ENCODE measurements around the gene ADAM33.

Gene ADAM33

DNA sequence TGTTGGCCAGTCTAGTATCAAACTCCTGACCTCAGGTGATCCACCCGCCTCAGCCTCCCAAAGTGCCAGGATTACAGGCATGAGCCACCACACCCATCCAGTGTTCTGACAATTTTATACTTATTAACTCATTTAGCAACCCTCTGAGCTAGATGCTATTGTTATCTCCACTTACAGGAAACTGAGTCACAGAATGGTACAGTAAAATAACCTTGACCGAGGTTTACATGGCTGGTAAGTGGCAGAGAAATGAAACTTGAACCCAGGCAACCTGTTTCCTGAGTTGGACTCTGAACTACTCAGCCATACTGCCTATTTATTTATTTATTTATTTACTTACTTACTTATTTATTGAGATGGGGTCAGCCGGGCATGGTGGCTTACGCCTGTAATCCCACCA lies 37.2 kb upstream of the ADAM33 start:
- no peak for TF ChIP-seq GATA1 (IDR thresholded peaks at IDR 0.05; ENCODE audit: low read depth, low read length)
- no peak for TF ChIP-seq POLR2A (IDR thresholded peaks at IDR 0.05; ENCODE audit: low read length)
- DNase-seq, result no peak

GRCh38 chr20:3716195-3716834 lies 34.5 kb upstream of the ADAM33 start:
- peak; percentile 58 to 59 for DNase-seq
- TF ChIP-seq GATA1 (IDR thresholded peaks at IDR 0.05; ENCODE audit: low read depth, low read length) (no peak), POLR2A (IDR thresholded peaks at IDR 0.05; ENCODE audit: low read length) (no peak)

- TF ChIP-seq POLR2A (IDR thresholded peaks at IDR 0.05; ENCODE audit: low read length), result no peak
- TF ChIP-seq GATA1 (IDR thresholded peaks at IDR 0.05; ENCODE audit: low read depth, low read length), result no peak
- no peak for DNase-seq
Measured at GRCh38 chr20:3714092-3714491, 32.3 kb upstream of the ADAM33 start.

DNA sequence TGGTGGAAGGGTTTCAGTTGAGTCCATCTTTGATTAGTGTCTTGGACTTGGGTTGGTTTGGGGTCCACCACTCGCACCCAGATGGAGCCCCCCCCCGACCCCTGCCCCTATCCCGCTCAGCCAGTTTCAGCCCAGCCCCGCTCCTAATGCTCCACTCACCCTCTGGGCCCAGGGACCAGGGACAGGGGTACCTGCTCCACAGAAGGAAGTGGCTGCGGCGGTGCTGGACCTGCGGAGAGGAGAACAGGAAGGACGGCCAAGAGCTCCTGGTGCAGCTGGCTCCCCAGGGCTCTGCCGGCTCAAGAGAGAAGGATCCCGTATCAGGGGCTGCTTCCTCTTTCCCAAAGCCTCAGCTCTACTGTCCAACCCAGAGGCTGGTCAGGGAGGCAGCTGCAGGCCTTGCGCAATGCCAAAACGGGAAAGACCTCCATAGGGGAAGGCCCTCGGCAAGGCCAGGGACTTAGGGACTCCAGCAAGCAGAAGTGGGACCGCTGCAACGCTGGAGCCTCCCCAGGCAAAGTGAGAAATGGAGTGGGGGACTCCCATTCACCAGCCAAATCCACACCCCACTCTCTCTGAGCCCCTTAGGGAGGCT lies 30.6 kb upstream of the ADAM33 start, which contains the start of gene SIGLEC1:
Gene SIGLEC1, minus strand, starts transcription at position 322 of the 595 bp plus-strand sequence. CDS start 5,472 bp downstream, outside the sequence.
- no peak for TF ChIP-seq GATA1 (IDR thresholded peaks at IDR 0.05; ENCODE audit: low read depth, low read length)
- no peak for DNase-seq

DNA sequence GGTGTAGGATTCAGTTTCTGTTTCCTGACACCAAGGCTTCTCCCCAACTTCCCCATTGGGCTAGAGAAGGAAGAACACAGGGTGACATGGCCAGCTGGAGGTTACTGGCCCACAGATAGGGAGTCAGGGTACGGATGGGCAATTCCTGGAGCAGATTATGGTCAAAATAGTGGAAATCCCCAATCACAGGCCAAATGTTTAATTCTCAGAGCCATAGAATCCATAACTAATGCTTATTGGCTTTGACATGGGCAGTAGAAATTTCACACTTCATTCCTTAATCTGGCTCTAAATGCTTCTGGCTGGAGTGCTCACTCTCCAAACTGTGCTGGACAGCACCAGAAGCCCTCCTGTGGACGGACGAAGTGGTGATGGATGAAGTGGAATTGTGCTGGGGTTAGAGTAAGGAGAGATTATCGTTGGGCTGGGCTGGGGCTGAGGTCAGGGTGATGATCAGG lies 29.7 kb upstream of the ADAM33 start:
- TF ChIP-seq POLR2A (IDR thresholded peaks at IDR 0.05; ENCODE audit: low read length) (no peak), GATA1 (IDR thresholded peaks at IDR 0.05; ENCODE audit: low read depth, low read length) (no peak)
- no peak for DNase-seq

GRCh38 chr20:3710703-3711483 lies 29.1 kb upstream of the ADAM33 start:
- DNase-seq, result peak; percentile 64 to 81
- TF ChIP-seq POLR2A (IDR thresholded peaks at IDR 0.05; ENCODE audit: low read length) (no peak), GATA1 (IDR thresholded peaks at IDR 0.05; ENCODE audit: low read depth, low read length) (no peak)

GRCh38 chr20:3710011-3710466 lies 28.2 kb upstream of the ADAM33 start:
- TF ChIP-seq POLR2A (IDR thresholded peaks at IDR 0.05; ENCODE audit: low read length), result no peak
- no peak for TF ChIP-seq GATA1 (IDR thresholded peaks at IDR 0.05; ENCODE audit: low read depth, low read length)
- no peak for DNase-seq

DNA sequence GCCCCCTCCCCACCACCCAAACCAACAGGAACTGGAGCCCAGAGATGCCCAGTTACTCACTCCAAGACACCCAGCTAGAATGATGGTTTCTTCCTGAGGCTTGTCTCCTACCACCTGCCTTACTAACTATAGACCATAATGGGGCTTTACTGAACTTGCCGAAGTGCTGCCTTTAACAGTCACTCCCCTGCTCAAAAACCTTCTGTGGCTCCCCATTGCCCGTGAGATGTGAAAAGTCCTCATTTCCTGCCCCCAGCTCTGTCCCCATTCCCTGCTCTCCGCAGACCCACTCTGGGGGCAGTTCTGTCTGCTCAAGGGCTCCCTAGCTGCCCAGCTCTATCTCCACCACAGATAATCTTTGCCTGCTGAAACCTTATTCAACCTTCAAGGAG lies 25.7 kb upstream of the ADAM33 start:
- no peak for DNase-seq
- TF ChIP-seq GATA1 (IDR thresholded peaks at IDR 0.05; ENCODE audit: low read depth, low read length) (no peak), POLR2A (IDR thresholded peaks at IDR 0.05; ENCODE audit: low read length) (no peak)

DNA sequence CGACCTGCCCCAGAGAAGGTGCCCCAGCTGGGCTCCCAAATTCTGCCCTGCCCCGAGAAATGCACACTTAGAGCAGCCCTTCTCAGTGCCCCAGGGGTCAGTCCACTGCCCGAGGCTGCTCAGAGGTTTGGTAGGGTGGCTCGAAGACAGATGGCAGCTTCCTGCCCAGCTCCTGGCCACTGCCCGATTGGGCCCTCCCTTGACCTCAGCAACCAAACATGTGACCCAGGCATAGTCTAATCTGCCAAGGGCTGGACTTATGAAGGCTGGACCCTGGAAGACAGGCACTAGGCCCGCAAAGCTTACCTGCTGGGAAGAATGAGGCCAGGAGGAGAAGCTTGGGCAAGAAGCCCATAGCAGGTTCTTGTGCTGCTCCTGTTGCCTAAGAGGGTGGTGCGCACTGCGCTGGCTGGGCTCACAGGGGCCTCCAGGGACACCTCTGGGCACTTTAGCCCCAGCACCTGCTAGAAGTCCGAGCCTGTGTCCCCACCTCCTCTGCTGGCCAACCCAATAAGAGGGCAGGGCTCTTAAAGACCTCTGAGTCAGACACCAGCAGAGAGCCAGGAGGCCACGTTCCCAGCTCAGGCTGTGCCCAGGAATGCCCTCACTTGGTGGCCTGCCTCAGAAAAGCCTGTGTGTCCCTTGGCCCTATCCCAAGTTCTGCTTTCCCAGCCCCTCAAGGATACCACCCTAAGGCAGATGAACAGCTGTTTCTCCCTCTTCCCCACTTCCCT lies 25.1 kb upstream of the ADAM33 start:
- TF ChIP-seq GATA1 (IDR thresholded peaks at IDR 0.05; ENCODE audit: low read depth, low read length) (no peak), POLR2A (IDR thresholded peaks at IDR 0.05; ENCODE audit: low read length) (no peak)
- DNase-seq, result no peak

DNA sequence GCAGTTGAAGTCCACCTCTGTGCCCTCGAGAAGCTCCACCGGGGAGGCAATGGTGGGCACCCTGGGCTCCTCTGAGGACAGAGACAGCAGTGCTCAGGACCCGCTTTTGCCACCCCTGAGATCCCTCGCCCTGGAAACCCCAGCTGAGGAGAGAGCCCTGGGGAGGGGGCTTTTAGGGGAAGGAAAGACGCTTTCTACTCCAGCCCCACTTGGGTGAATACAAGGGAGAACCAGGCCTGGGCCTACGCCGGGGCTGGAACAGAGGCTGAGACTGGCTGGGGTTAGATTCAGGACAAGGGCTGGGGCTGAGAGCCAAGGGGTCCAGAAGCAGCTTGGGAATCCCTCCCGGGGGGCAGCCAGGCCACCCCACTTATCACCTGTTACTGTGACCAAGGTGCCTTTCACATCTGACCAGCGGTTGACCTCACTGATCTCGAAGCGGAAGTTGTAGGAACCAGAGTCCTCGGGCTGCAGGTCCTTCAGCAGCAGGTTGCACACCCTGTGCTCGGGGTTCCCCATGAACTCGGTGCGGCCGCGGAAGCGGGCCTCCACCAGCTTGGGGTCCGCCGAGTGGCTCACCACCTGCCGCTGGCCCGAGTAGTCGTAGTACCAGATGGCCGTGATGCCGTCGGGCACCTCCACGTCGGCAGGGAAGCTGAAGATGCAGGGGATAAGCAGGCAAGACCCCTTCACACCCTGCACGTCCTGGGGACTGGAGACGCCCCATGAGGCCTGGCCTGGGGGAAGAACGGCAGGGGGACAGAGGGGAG lies 24.3 kb upstream of the ADAM33 start:
- DNase-seq, result no peak
- TF ChIP-seq POLR2A (IDR thresholded peaks at IDR 0.05; ENCODE audit: low read length) (no peak), GATA1 (IDR thresholded peaks at IDR 0.05; ENCODE audit: low read depth, low read length) (no peak)

GRCh38 chr20:3705491-3705969 lies 23.7 kb upstream of the ADAM33 start:
- TF ChIP-seq GATA1 (IDR thresholded peaks at IDR 0.05; ENCODE audit: low read depth, low read length) (no peak), POLR2A (IDR thresholded peaks at IDR 0.05; ENCODE audit: low read length) (no peak)
- DNase-seq, result no peak

DNA sequence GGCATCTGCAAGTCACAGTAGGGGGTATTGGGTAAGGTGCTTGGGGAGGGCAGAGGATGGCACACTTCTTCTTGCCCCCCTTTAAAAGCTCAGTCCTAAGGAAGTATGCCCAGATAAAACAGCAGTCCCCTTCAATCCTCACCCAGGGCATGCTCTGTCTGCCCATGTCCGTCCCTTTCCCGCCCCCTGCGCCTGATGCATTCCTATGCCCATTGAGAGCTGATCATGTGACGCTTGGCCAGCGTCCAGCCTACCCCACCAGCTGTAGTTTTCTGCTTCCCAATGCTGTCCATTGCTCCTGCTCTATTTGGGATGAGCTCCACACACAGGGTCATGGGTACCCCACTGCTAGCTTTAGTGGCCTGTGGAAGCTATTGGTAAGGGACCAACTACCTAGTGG lies 22.3 kb upstream of the ADAM33 start:
- TF ChIP-seq GATA1 (IDR thresholded peaks at IDR 0.05; ENCODE audit: low read depth, low read length), result no peak
- no peak for TF ChIP-seq POLR2A (IDR thresholded peaks at IDR 0.05; ENCODE audit: low read length)
- no peak for DNase-seq
